HG02678 (cell line): ENCODE measurements around the gene TREM1.

Experiments
- ATAC-seq: cut with Tn5 transposase; IDR thresholded peaks from one replicate; pipeline ENCODE4 v1.9.1; 2021; ENCODE audit warnings: mild to moderate bottlenecking, moderate library complexity; ENCODE audit not compliant: unreplicated experiment

TREM1 gene

GRCh38 chr6:41286544-41287346 is at the start of gene TREM1:
Gene TREM1 (minus strand): TSS chr6:41286682. CDS start chr6:41286655, 27 bp downstream.
- no peak for ATAC-seq

DNA sequence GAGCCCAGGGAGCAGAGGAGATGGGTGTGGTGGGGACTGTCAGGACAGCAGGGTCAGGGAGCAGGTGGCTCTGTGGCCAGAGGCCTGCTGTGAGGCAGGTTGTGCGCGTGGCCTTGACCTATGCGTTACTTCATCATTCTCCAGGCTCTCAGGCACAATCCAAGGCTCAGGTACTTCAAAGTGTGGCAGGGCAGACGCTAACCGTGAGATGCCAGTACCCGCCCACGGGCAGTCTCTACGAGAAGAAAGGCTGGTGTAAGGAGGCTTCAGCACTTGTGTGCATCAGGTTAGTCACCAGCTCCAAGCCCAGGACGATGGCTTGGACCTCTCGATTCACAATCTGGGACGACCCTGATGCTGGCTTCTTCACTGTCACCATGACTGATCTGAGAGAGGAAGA is 49.5 kb upstream of the TREM1 start:
- ATAC-seq = no peak

DNA sequence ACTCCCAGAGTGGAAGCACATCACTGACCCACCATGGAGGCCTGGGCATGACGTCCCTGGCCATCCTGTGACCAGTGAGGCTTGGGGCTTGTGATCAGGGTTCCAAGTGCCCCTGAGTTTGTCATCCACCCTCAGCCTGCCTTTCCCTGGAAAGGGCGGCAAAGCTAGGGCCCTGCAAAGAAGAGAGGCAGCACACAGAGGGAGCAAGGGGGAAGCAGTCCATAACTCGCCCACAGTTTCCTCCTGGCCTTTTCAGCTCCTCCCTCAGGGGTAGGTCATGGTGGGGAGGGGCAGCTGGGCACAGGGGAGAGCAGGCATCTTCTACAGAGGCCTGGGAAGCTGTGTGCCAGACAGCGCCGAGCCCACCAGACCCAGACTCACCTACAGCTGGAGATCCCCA is 48.8 kb upstream of the TREM1 start, which contains the start of gene NCR2:
TSS of gene NCR2 (plus strand) at position 313 of the 400 bp plus-strand sequence. CDS start 269 bp downstream, outside the sequence.
- ATAC-seq = no peak

DNA sequence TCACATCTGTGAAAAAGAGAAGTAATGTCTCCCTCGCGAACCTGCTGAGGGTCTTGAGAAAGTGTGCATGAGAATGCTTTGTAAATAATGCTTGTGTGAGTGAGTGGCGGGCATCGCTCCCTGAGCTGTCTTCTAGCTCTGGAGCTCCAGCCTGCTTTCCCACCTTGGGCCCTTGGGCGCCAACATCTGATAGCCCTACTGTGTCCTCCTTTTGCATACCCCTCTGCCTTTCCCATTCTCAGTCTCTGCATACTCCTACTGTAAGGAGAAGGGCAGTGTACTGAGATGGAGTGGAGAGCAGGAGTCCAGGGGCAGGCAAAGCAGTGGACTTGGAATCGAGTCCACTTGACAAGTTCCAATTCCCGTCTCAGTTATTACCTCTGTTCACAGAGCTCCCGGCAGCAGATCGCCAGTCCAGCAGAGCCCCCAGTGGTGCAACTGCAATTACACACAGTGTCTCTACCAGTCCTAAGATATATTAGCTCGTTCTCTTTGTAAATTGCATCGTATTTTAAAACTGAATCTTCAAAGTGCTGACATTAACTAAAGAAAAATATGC is 48.1 kb upstream of the TREM1 start:
- no peak for ATAC-seq

- ATAC-seq = no peak
Observed at GRCh38 chr6:41332842-41333736, 46.6 kb upstream of the TREM1 start.

GRCh38 chr6:41332241-41332640 is 45.8 kb upstream of the TREM1 start:
- ATAC-seq = no peak

- no peak for ATAC-seq
Observed at GRCh38 chr6:41331401-41332150, 45.1 kb upstream of the TREM1 start.

GRCh38 chr6:41327177-41327576 is 40.7 kb upstream of the TREM1 start:
- ATAC-seq = no peak

- no peak for ATAC-seq
Observed at GRCh38 chr6:41326092-41326491, 39.6 kb upstream of the TREM1 start.

DNA sequence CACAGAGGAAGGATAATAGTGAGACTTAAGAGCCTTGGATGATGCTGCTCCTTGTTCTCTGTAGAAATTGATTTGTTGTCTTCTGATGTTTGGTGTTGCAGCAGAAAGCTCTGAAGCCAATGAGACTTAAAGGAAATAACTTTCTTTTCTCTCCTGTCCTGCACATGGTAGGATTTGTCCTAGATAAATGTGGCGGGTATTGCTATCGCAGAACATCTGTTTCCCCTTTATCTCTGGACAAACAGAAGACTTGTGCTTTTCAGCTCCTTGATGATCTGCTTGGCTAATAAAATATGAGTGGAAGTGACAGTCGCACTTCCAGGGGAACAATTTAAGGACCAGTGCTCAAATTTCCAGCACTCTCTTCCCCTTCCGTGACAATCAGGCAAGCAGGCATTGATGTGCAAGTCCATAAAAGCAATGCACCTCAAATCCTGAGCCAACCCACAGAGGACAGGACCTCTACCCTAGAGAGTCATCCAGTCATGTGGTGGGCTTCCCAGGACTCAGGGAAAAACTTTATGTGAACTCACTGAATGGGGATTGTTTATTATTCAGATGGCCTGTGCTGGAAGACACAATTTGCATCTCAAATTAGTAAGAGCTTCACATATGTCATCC is 39.1 kb upstream of the TREM1 start:
- ATAC-seq = no peak

DNA sequence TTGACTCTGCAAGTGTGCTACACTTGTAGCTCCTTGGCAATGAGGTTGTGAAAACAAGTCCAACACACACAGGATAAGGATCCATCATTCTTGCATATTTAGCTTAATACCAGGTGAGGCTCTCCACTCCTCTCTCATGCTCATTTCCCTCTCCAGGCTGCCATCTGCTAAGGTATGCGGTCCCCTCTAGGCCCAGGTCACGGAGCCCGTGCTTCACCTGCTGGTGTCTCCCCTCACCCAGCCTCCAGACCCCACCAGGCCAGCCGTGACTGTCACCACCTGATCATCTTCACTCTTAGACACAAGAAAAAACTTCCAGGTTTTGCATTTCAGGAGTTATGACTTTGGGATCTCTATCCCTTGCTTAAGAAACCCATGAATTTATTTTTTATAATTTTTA is 34.7 kb upstream of the TREM1 start:
- no peak for ATAC-seq

DNA sequence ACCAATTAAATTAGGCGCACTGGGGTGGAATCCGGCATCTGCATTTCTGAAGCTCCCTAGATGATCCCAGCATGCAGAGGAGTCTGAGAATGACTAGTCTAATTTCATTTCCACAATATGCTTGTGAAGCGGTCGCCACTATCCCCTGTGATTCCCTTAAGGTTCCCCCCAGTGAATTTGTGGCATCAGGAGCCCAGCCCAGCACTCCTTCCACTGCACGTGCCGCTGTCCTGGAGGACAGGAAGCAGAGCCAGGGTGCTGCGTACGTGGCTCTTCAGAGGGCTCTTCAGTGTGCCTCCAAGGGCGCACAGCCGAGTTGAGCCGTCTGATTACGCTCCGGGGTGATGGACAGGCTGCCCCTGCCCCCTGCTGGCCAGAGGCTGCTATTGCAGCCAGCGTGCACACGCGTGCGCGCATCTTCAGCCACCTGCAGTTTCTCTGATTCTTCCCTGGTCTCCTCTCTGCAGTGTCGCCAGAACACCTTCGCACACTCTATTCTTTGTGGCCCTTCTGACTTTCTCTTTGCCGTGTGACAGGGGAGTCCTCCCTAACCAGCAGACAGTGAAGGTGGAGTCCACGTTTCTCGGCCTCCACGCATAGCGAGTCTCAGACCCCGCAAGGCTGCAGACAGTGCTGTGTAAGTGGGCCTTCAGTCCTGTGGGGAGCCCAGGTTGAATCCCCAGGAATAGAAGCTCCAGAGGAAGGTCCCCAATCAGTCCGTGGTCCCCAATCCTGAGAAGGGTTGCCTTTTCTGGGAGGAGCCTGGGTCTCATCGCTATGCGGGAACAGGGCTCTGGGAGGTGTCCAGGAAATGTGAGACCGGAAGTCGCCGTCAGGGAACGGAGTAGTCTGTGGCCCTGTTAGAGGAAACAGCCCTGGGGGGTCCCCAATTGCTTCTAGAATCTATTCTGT is 32.4 kb upstream of the TREM1 start:
- ATAC-seq = peak; percentile 96

DNA sequence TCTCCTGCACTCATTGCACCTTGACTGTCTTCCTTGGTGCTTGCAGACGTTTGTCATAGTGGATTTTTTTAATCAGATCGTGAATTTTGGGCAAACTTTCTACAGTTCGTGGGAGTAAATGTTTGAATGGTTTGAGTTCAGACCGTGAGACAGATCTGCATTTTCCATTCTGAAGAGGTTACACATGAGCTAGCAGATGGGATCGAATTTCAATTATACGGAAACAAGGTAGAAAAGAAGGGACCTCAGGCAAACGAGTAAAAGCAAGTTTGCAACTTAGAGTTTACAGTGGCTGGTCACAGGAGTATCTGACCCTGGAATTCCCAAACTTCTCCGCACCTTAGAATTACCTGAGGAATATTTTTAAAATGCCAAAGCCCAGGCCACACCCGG is 31.8 kb upstream of the TREM1 start:
- no peak for ATAC-seq

GRCh38 chr6:41315943-41316620 is 29.6 kb upstream of the TREM1 start:
- ATAC-seq = no peak

DNA sequence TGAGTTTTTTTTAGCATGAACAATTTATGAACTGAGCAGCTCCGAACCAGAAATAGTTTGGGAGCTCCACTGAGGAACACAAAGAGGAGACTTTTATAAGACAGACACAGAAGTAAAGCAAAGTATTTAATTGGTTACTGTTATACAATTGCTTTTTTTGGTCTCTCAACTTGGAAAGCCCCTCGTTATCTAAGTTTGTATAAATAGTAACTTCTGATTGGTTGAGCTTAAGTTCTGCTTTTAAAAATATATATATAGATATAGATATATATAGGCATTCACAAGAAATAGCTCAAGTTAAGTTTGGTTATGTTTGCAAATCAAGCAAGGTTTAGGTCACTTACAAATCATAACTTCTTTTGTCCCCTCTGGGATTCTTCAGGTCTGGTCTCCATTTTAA is 28.7 kb upstream of the TREM1 start:
- ATAC-seq = no peak

DNA sequence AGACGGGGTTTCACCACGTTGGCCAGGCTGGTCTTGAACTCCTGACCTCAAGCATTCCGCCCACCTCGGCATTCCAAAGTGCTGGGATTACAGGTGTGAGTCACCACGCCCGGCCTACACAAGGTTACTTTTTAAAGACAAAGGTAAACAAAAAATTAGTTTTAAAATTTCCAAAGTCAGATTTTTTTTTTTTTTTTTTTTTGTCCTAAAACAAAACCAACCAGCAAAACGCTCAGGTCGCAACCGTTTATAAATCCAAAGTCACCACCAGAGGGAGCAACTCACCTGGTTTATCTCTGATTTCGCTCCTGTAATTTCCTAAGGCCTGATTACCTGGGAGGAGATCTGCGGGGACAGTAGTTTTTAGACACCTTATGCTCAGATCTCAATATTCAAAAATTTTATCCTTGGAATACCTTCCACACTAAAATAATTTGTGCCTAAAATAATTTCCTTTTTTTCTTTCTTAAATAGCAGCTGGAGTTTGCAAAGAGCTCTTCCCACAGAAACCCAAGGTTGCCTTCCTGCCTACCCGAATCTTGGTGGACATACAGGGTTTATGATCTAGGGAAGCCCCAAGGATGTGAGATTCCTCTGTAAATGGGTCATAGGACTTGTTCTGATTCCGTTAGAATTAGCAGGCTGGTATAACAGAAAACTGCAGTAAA is 19.8 kb upstream of the TREM1 start:
- no peak for ATAC-seq

DNA sequence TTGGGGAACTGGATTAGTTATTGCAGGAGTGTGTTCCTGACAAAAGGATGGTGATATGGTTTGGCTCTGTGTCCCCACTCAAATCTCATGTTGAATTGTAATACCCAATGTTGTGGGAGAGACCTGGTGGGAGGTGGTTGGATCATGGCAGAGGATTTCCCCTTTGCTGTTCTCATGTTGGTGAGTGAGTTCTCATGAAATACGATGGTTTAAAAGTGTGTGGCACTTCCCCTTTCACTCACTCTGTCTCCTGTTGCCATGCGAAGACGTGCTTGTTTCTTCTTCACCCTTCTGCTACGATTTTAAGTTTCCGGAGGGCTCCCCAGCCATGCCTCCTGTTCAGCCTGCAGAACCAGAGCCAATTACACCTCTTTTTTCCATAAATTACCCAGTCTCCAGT is 16.2 kb upstream of the TREM1 start:
- no peak for ATAC-seq

GRCh38 chr6:41298785-41299502 is 12.5 kb upstream of the TREM1 start:
- no peak for ATAC-seq
